Stimulated activated CD8-positive, alpha-beta memory T cell treated with anti-CD3 and anti-CD28 coated beads, Interleukin-15, amount 100 ng/mL, for 4 hours (primary cell): ENCODE results near the gene PDE6B.
"Not testable (repeated sequence)": the region's sequence is repeated elsewhere in the genome, so short reads cannot be mapped to it uniquely, and the experiment has no call there.

Experiments
- DNase-seq, 2 donors: peaks; one replicate each; pipeline ENCODE4 v3.0.0-alpha.2; 2020; ENCODE audit warnings: low read depth in 2 of 2

Gene PDE6B

DNA sequence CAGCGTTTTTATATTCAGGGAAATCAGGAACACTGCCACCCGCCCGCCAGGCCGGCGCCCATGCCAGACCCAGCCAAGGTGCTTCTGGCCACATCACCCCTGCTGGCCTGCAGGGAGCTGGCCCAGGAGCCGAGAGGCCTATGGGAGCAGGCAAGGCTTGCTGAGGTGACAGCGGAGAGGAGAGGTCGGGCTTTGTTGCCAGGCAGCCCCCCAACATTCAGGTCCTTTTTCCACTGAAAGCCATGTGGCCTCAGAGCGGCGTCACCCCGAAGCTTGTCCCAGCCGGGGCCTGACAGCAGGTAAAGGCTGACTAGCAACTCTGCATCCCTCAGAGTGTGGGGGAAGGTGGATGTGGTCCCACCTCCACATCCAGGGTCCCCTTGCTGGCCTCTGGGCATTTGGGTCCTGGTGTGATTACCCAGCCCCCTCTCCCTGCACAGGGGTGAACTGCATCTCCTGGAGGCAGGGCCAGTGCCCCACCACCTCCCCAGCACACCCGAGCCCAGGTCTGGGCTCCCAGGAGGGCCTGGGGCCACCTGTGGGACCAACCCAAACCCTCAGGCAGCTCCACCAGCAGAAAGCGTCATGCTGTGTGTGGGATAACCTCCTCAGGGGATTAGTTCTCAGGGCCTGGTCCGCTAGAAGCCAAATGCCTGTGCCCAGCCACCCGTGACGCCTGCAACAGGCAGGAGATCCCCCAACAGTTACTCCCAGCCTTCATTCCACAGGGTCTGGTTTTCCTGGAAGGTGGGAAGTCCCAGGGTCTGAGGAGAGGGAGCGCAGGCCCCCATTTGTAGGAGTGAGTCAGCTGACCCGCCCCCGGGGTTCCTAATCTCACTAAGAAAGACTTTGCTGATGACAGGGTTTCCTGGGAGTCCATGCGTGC is at the start of gene PDE6B:
Gene PDE6B (plus strand): TSS at position 869 of the 886 bp plus-strand sequence. CDS start 54 bp downstream, outside the sequence.
- DNase-seq: no peak

DNA sequence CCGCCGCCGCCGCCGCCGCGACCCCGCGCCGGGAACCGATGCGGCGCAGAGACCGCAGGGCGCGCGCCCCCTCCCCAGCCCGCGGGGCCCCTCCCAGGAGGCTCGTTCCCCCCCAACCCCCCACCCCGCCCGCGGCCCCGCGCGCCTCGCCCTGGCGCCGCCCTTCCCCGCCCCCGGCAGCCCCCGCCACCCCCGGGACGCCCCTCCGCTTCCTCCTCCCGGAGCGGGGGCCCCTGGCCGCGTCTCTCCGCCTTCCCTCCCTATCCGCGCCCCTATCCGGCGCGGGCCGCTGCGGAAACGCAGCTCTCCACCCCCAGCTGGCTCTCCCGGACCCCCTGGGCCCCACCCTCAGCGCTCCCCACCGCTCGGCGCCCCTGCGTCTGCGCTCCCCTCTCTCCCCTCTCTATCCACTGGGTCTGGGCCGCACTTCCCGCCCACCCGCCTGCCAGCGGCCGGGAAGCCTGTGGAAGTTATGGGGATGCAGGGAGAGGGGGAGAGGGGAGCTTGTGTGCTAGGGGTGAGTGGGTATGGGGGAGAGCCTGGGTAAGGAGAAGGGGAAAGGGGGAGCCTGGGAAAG is 49.0 kb upstream of the PDE6B start, which contains the start of gene TMEM271:
Gene TMEM271 (minus strand): TSS at position 51 of the 577 bp plus-strand sequence. CDS start 233 bp downstream, outside the sequence.
- DNase-seq: no peak

GRCh38 chr4:576991-577498 is 48.3 kb upstream of the PDE6B start:
- DNase-seq: no peak

GRCh38 chr4:577499-578450 is 47.6 kb upstream of the PDE6B start:
- no peak for DNase-seq

GRCh38 chr4:578451-579443 is 46.6 kb upstream of the PDE6B start:
- DNase-seq: no peak

- no peak for DNase-seq
These were observed 45.7 kb upstream of the PDE6B start for GRCh38 chr4:579543-580175.

DNA sequence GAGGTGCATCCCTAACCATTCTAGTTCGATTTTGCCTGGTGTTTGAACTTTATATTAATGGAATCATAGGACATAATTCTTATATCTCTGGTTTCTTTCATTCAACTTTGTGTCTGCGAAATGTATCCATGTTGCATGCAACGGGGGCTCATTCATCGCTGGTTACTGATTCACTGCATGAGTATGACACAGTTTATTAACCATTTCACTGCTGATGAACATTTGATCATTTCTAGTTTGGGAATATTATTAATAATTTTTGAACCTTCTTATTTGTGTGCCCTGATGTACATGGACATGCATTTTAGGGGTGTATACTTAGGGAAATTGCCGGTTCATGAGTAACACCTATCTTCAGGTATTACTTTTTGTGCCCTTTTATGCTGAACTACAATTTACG is 44.2 kb upstream of the PDE6B start:
- no peak for DNase-seq

DNA sequence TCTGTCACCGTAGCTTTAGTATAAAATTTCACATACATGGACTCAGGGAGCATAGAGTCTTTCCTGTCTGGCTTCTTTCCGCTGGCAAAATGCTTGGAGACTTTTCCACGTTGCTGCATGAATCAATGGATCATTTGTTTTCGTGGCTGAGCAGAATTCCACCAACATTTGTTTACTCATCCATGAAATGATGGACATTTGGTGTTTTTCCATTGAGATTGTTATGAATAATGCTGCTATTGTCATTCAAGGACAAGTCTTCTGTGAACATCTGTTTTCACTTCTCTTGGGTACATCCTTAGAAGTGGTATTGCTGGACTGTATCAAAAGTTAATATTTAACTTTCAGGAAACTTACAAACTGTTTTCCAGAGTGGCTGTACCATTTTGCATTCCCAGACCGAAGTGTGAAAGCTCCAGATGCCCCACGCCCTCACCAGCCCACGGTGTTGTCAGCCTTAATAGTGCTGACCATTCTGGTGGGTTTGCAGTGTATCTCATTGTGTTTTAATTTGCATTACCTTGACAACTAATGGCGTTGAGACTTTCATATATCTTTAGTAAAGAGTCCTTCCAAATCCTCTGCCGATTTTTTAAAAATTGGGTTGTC is 43.5 kb upstream of the PDE6B start:
- no peak for DNase-seq

- DNase-seq: no peak
These were observed 41.6 kb upstream of the PDE6B start for GRCh38 chr4:583820-584219.

DNA sequence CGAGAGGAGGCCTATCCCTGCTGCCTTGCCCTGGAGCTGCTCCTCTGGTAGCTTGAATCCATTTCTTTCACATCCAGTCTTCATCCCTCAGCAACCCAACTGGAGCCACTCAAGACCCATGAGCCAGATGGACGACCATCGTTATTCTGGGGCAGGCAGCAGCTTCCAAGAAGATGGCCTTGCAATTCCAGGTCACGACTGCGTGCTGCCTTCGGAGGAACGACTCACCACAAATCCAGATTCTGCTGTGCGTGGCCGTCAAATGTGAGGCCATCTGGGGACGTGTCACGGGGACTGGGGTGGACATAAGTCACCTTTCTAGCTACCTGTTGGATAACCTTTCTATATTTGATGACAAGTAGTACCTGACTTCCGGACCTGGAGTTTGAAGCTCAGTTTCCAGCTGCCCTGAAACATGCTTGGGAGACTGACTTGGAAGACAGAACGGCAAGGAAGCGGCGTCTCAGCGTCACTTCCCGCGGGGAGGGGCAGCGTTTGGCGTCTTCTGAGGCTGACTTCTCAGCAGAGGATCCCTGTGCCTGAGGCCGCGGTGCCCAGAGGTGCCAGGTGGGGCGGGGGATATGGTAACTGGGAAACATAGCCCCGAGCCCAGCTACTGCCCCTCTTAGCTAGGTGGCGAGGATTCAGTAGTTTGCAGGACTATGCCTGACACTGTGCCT is 37.6 kb upstream of the PDE6B start:
- DNase-seq: no peak

- DNase-seq: no peak
These were observed 37.0 kb upstream of the PDE6B start for GRCh38 chr4:588351-588849.

DNA sequence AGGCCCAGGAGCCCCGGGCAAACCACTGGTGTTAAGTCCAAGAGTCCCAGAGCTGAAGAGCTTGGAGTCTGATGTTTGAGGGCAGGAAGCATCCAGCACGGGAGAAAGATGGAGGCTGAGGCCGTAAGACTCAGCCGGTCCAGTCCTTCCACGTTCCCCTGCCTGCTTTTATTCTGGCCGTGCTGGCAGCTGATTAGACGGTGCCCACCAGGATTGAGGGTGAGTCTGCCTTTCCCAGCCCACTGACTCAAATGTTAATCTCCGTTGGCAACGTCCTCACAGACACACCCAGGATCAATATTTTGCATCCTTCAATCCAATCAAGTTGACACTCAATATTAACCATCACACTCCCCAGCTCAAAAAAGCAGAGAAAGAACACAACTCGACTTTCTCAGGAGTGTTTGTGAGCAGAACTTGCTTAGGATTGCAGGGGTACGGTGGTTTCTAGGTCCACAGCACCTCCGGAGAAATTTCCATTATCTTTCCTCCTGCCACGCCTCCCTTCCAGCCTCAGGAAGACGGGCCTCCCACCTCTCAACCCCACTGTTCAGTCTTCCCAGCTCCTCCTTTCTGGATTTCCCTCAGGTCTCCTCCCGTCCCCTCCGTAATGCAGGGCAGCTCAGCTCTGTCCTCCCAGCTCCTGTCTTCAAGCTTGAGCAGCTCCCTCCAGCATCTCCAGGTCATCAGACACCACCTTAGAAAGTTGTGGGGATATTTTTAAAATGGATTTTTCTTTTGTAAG is 36.0 kb upstream of the PDE6B start:
- no peak for DNase-seq

- no peak for DNase-seq
These were observed 35.0 kb upstream of the PDE6B start for GRCh38 chr4:590313-590841.

- not testable (repeated sequence) for DNase-seq
These were observed 33.2 kb upstream of the PDE6B start for GRCh38 chr4:592178-592577.

DNA sequence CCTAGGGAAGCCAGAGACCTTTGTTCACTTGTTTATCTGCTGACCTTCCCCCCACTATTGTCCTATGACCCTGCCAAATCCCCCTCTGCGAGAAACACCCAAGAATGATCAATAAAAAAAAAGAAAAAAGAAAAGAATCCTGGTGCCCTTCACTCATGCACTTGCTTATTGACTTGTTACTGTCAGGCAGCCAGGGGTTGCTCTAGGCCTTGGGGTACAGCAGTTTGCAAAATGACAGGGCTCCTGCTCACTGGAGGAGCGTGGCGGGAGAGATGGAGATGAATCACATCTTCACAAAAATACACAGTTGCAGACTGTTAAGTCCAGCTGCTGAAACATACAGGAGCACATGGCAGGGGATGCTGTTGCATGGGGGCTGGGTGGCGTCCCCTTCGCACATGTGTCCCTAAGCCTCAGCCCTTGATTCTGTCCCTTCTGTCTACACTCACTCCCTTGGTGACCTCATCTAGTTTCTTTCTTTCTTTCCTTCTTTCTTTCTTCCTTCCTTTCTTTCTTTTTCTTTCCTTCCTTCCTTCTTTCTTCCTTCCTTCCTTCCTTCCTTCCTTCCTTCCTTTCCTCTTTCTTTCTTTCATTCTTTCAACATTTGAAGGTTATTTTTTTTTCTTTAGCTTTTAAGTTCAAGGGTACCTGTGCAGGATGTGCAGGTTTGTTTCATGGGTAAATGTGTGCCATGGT is 32.4 kb upstream of the PDE6B start:
- DNase-seq: no peak

GRCh38 chr4:598925-599324 is 26.4 kb upstream of the PDE6B start:
- no peak for DNase-seq

- DNase-seq: no peak
These were observed 25.2 kb upstream of the PDE6B start for GRCh38 chr4:600166-600565.
